B cell (primary cell): ENCODE data around the gene CEP68. TPM values are rescaled to one million over a fixed set of nuclear protein-coding genes. Genes with fewer than 3 reads are reported as not detected.
A peak's percentile ranks its signal among the peaks of the same experiment; 100 is the strongest.

Source experiments
- ATAC-seq: fragments of 200-7000 bp; cut with Tn5 transposase; one replicate; pipeline ENCODE4 v1.10.0; 2021; ENCODE audit warnings: low read depth, mild to moderate bottlenecking, moderate number of reproducible peaks, moderate library complexity
- CTCF ChIA-PET: fragments of 350-600 bp; sonication (Branson Sonifier 250); formaldehyde crosslinking; loops from one replicate; lab custom pipeline; 2021; ENCODE audit warnings: antibody characterized with exemption, inconsistent platforms; lab: Charles Lee
- POLR2A ChIA-PET: fragments of 350-600 bp; sonication (Branson Sonifier 250); formaldehyde crosslinking; loops from one replicate; lab custom pipeline; 2021; ENCODE audit warnings: antibody characterized with exemption; lab: Charles Lee
- DNase-seq: peaks from one replicate; pipeline ENCODE4 v3.0.0; 2013
- H2AFZ ChIP-seq: 2 replicates; pipeline ENCODE4 v1.6.1; 2012; ENCODE audit warnings: mild to moderate bottlenecking, low read depth, low read length; ENCODE audit not compliant: insufficient read depth, poor library complexity, severe bottlenecking
- H3K27ac ChIP-seq, 2 donors: 1 replicate in 1 of 2; 2 replicates in 1 of 2; pipeline ENCODE4 v1.5.1; 2012 to 2013; ENCODE audit warnings: low read length in 2 of 2, mild to moderate bottlenecking in 2 of 2, moderate library complexity in 1 of 2
- H3K27me3 ChIP-seq, 4 experiments: fragments of 200-600 bp in 1 of 4; sonication (generic) in 1 of 4; replicated peaks in 1 of 4; 1 replicate in 2 of 4; 2 replicates in 2 of 4; pipeline versions ENCODE4 v1.6.1 to v1.7.0; 2013 to 2016; ENCODE audit warnings: low read length in 3 of 4, mild to moderate bottlenecking in 2 of 4, mixed read lengths in 1 of 4, moderate library complexity in 1 of 4; ENCODE audit not compliant: insufficient read depth in 4 of 4, control insufficient read depth in 3 of 4; ENCODE audit errors: control extremely low read depth in 1 of 4
- H3K36me3 ChIP-seq, 2 experiments: replicated peaks in 1 of 2; 1 replicate in 1 of 2; 2 replicates in 1 of 2; pipeline versions ENCODE4 v1.6.1 to v1.7.1; 2013; ENCODE audit warnings: low read length in 1 of 2; ENCODE audit not compliant: insufficient read depth in 2 of 2, control insufficient read depth in 1 of 2; ENCODE audit errors: control extremely low read depth in 1 of 2, extremely low read depth in 1 of 2
- H3K4me1 ChIP-seq, 2 donors: fragments of 200-600 bp in 1 of 2; sonication (generic) in 1 of 2; 1 replicate in 1 of 2; 2 replicates in 1 of 2; pipeline versions ENCODE4 v1.5.1 to v1.6.1; 2013 to 2017; ENCODE audit warnings: low read length in 2 of 2; ENCODE audit not compliant: control insufficient read depth in 2 of 2, insufficient read depth in 2 of 2
- H3K4me2 ChIP-seq: replicated peaks from 2 replicates; pipeline ENCODE3; 2012; ENCODE audit warnings: mild to moderate bottlenecking, low read depth, low read length; ENCODE audit not compliant: poor library complexity, severe bottlenecking
- H3K4me3 ChIP-seq, 5 experiments: fragments of 200-600 bp in 1 of 5; sonication (generic) in 1 of 5; 1 replicate in 3 of 5; 2 replicates in 2 of 5; pipeline versions ENCODE4 v1.5.1 to v1.7.0; 2011 to 2016; ENCODE audit warnings: low read length in 4 of 5, mild to moderate bottlenecking in 4 of 5, low read depth in 2 of 5, control low read depth in 1 of 5, moderate library complexity in 1 of 5; ENCODE audit not compliant: insufficient read depth in 1 of 5; ENCODE audit errors: control extremely low read depth in 1 of 5, extremely low read depth in 1 of 5
- H3K79me2 ChIP-seq: fragments of 200-600 bp; sonication (generic); one replicate; pipeline ENCODE4 v1.6.0; 2016; ENCODE audit warnings: low read length; ENCODE audit not compliant: control insufficient read depth, insufficient read depth
- H3K9ac ChIP-seq: fragments of 200-600 bp; sonication (generic); 2 replicates; pipeline ENCODE4 v1.6.1; 2017; ENCODE audit warnings: mild to moderate bottlenecking, low read length, moderate library complexity
- H3K9me3 ChIP-seq, 3 donors: one replicate each; pipeline versions ENCODE4 v1.6.1 to v1.7.1; 2013; ENCODE audit warnings: low read length in 2 of 3; ENCODE audit not compliant: control insufficient read depth in 2 of 3, insufficient read depth in 1 of 3; ENCODE audit errors: control extremely low read depth in 1 of 3
- H4K20me1 ChIP-seq: 2 replicates; pipeline ENCODE4 v1.6.0; 2012; ENCODE audit warnings: mild to moderate bottlenecking, low read length; ENCODE audit not compliant: insufficient read depth, control insufficient read depth, poor library complexity, severe bottlenecking
- H3K27ac Mint-ChIP-seq: one replicate; pipeline ENCODE4 v1.8.0; 2021; ENCODE audit warnings: mixed read lengths
- H3K27me3 Mint-ChIP-seq: one replicate; pipeline ENCODE4 v1.8.0; 2021; ENCODE audit warnings: mixed read lengths
- H3K4me1 Mint-ChIP-seq: one replicate; pipeline ENCODE4 v1.8.0; 2021; ENCODE audit warnings: mixed read lengths
- H3K4me3 Mint-ChIP-seq: one replicate; pipeline ENCODE4 v1.8.0; 2021; ENCODE audit warnings: mixed read lengths
- H3K9me3 Mint-ChIP-seq: one replicate; pipeline ENCODE4 v1.8.0; 2022; ENCODE audit warnings: mixed read lengths; ENCODE audit not compliant: insufficient read depth
- CTCF ChIP-seq: fragments of 200-600 bp; IDR thresholded peaks from one replicate; pipeline ENCODE4 v1.8.0; 2022; ENCODE audit warnings: antibody characterized with exemption, mild to moderate bottlenecking
- EZH2 ChIP-seq: IDR thresholded peaks from 2 replicates; pipeline ENCODE4 v1.6.1; 2012; ENCODE audit warnings: borderline replicate concordance, low read depth, mild to moderate bottlenecking, moderate library complexity, low read length; ENCODE audit not compliant: insufficient read depth, poor library complexity, severe bottlenecking
- WGBS: methylation state at CpG from one replicate; pipeline ENCODE4 v1.1.5; 2013; ENCODE audit warnings: missing lambda C conversion rate; ENCODE audit not compliant: insufficient coverage; 5-methylcytosine and 5-hydroxymethylcytosine counted together
- intact Hi-C: fragments of 100-400 bp; cut with micrococcal nuclease; formaldehyde crosslinking; loops from one replicate; pipeline ENCODE4 v1.10.0; 2022
- polyA plus RNA-seq: library from polyadenylated mRNA; depleted of rRNA; stranded (reverse); fragments of >200 nt; gene quantifications from 2 replicates; pipeline ENCODE4 v1.2.3, GENCODE V29; 2012
- total RNA-seq, 2 donors: library from RNA; stranded (reverse); fragments of 120-200 nt in 1 of 2; gene quantifications; 1 replicate in 1 of 2; 2 replicates in 1 of 2; pipeline versions ENCODE4 v1.2.3 to v1.2.4, GENCODE V29; 2013 to 2022

Gene CEP68
- total and polyA plus RNA-seq, 2 donors (not counting 1 experiment from before 2014, with no cell fraction given) = 11.0 to 32.0 TPM

- Histone ChIP-seq H4K20me1 (peaks cover 14% of the 10 kb centered on the region), H3K4me2 (no peak overlapping the region), H3K36me3 (peaks cover 26 to 59% of the 10 kb centered on the region in 2 experiments), H3K9me3 (no peaks in the 10 kb centered on the region), H2AFZ (no peak overlapping the region), H3K79me2 (no peaks in the 10 kb centered on the region), H3K27ac (peak overlapping the region in 1 of 2 donors; percentile 35), H3K9ac (no peak overlapping the region), H3K4me3 (no peak overlapping the region), H3K4me1 (peaks cover 0 to 7% of the 10 kb centered on the region in 2 donors), H3K27me3 (no peaks in the 10 kb centered on the region)
- ChIA-PET POLR2A (no interaction called here), CTCF (interaction anchor here (2.0 kb wide), 1 partner anchor 17 kb away, joined by 7 read pairs; no protein-coding TSS in a partner anchor)
- Mint-ChIP-seq H3K4me3 (no peak overlapping the region), H3K9me3 (no peaks in the 10 kb centered on the region), H3K4me1 (peaks cover 18% of the 10 kb centered on the region), H3K27me3 (no peaks in the 10 kb centered on the region), H3K27ac (peak overlapping the region; percentile 38)
- intact Hi-C loops = no loop called here
- 25% methylated on average over 2 of the region's 4 CpGs for WGBS
- no peak for DNase-seq
- ATAC-seq = no peak
- TF ChIP-seq CTCF (no peak), EZH2 (no peak)
Measured at GRCh38 chr2:65081232-65081685, 25.0 kb downstream of the CEP68 start.

- H3K4me3 ChIP-seq = no peak overlapping the region
- Mint-ChIP-seq H3K9me3 (no peaks in the 10 kb centered on the region), H3K4me3 (no peak overlapping the region), H3K27ac (no peak overlapping the region), H3K27me3 (no peaks in the 10 kb centered on the region), H3K4me1 (peaks cover 10% of the 10 kb centered on the region)
- 100% methylated on average over 3 of the region's 3 CpGs for WGBS
- no peaks in the 10 kb centered on the region for H3K27me3 ChIP-seq
- no peak overlapping the region for H3K27ac ChIP-seq
- H4K20me1 ChIP-seq = peaks cover 18% of the 10 kb centered on the region
- H3K4me1 ChIP-seq = no peaks in the 10 kb centered on the region
- TF ChIP-seq CTCF (no peak), EZH2 (no peak)
- POLR2A ChIA-PET = no interaction called here
- intact Hi-C loops = no loop called here
- no peak for DNase-seq
- H3K79me2 ChIP-seq = peaks cover 3% of the 10 kb centered on the region
- no peaks in the 10 kb centered on the region for H3K9me3 ChIP-seq
- CTCF ChIA-PET = interaction anchor here (1.4 to 2.2 kb wide), 2 partner anchors 20 kb away, joined by 3 to 7 read pairs; no protein-coding TSS in a partner anchor
- no peak overlapping the region for H2AFZ ChIP-seq
- H3K36me3 ChIP-seq = peaks cover 31 to 79% of the 10 kb centered on the region in 2 experiments
- no peak overlapping the region for H3K9ac ChIP-seq
- no peak for ATAC-seq
- no peak overlapping the region for H3K4me2 ChIP-seq
Measured at GRCh38 chr2:65085148-65085547, 28.9 kb downstream of the CEP68 start.
